Lung (tissue), 12 donors: ENCODE measurements around the gene MPG. TPM values are rescaled to one million over a fixed set of nuclear protein-coding genes. Genes with fewer than 3 reads are reported as not detected.
A peak's percentile ranks its signal among the peaks of the same experiment; 100 is the strongest.

Experiments
- ATAC-seq: fragments of 200-7000 bp; cut with Tn5 transposase; one replicate; pipeline ENCODE4 v1.9.1; 2020; ENCODE audit warnings: moderate number of reproducible peaks; ENCODE audit not compliant: insufficient read depth, low FRiP score
- DNase-seq, 3 donors: peaks; one replicate each; pipeline ENCODE4 v3.0.0-alpha.2; 2013 to 2017
- H3K27ac ChIP-seq, 2 donors: one replicate each; pipeline ENCODE4 v1.5.1; 2013; ENCODE audit warnings: mild to moderate bottlenecking in 2 of 2, moderate library complexity in 2 of 2, control low read depth in 1 of 2, inconsistent platforms in 1 of 2, low read depth in 1 of 2, low read length in 1 of 2
- H3K27me3 ChIP-seq, 3 donors: one replicate each; pipeline ENCODE4 v1.5.1; 2013; ENCODE audit warnings: low read length in 2 of 3; ENCODE audit not compliant: control insufficient read depth in 3 of 3, insufficient read depth in 3 of 3
- H3K36me3 ChIP-seq, 4 donors: one replicate each; pipeline ENCODE4 v1.5.1; 2013; ENCODE audit warnings: low read length in 4 of 4, mild to moderate bottlenecking in 1 of 4, moderate library complexity in 1 of 4; ENCODE audit not compliant: control insufficient read depth in 4 of 4, insufficient read depth in 4 of 4
- H3K4me1 ChIP-seq, 5 donors: one replicate each; pipeline ENCODE4 v1.5.1; 2013; ENCODE audit warnings: low read length in 5 of 5, mild to moderate bottlenecking in 2 of 5, moderate library complexity in 1 of 5; ENCODE audit not compliant: control insufficient read depth in 5 of 5, insufficient read depth in 5 of 5
- H3K4me3 ChIP-seq: one replicate; pipeline ENCODE4 v1.5.1; 2013; ENCODE audit warnings: mild to moderate bottlenecking, control low read depth, moderate library complexity
- H3K9ac ChIP-seq, 2 donors: one replicate each; pipeline ENCODE4 v1.5.1; 2013; ENCODE audit warnings: low read length in 2 of 2, control low read depth in 1 of 2; ENCODE audit not compliant: insufficient read depth in 1 of 2
- H3K9me3 ChIP-seq, 4 donors: one replicate each; pipeline ENCODE4 v1.5.1; 2013; ENCODE audit warnings: low read length in 3 of 4, mild to moderate bottlenecking in 1 of 4, moderate library complexity in 1 of 4; ENCODE audit not compliant: control insufficient read depth in 4 of 4, insufficient read depth in 3 of 4
- CTCF ChIP-seq: IDR thresholded peaks from 2 replicates; pipeline ENCODE4 v1.5.1; 2012; ENCODE audit warnings: mild to moderate bottlenecking; ENCODE audit errors: control extremely low read depth, extremely low read depth
- WGBS, 2 donors: extraction: QIAGEN DNeasy Blood & Tissue Kit; methylation state at CpG; one replicate each; pipeline ENCODE4 v1.1.7; 2013; 5-methylcytosine and 5-hydroxymethylcytosine counted together
- polyA plus RNA-seq, 2 donors: library from polyadenylated mRNA; stranded (reverse); fragments of 200-250 nt; gene quantifications; one replicate each; pipeline ENCODE4 v1.2.1, GENCODE V29; 2013
- total RNA-seq, 2 donors: library from RNA; depleted of rRNA in 1 of 2; stranded (reverse); fragments of >200 nt in 1 of 2; gene quantifications; one replicate each; pipeline ENCODE4 v1.2.1, GENCODE V29; 2014 to 2021
- donor health status: control.
- donor health status: control.
- donor health status: Bipolar disorder and iron deficiency.
- donor health status: healthy.
- donor health status: DM: yes; HTN: yes; CAD: no.

The MPG gene
- total and polyA plus RNA-seq, 4 donors: 61.1 to 101 (median 79.6) TPM

GRCh38 chr16:47234-47633 is 30.8 kb upstream of the MPG start:
- Histone ChIP-seq H3K9me3 (no peaks in the 10 kb centered on the region), H3K27ac (no peak overlapping the region), H3K4me3 (no peak overlapping the region), H3K27me3 (no peaks in the 10 kb centered on the region), H3K36me3 (peaks cover 3 to 19% (median 8%) of the 10 kb centered on the region in 4 donors), H3K4me1 (no peaks in the 10 kb centered on the region), H3K9ac (no peak overlapping the region)
- 96% methylated on average over 7 of the region's 7 CpGs for WGBS, 2 donors
- no peak for ATAC-seq
- TF ChIP-seq CTCF: no peak
- no peak for DNase-seq

DNA sequence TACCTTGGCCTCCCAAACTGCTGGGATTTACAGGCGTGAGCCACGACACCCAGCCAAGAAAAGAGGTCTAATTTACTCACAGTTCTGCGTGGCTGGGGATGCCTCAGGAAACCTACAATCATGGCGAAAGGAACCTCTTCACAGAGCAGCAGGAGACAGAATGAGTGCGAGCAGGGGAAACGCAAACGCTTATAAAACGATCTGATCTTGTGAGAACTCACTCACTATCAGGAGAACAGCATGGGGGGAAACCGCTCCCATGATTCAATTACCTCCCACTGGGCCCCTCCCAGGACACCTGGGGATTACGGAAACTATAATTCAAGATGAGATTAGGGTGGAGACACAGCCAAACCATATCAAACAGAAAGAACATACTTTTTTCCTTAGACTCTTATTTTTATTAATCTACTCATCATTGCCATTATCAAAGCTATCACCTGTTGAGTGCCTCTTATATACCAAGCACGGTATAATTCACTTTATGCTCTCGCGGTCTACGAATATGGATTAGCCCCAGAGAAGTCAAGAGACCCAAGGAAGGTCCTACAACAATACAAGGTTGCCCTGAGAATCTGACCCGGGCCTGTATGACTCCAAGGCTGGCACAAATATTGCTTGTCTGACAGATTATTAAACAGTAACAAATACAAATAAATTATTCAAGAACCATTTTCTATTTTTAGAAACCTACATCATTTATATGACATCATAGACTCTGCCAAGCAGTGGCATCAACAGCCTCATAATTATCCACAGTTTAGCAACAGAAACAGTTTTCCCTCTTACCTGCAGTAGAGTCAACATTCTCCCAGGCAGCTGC is 27.0 kb upstream of the MPG start:
- Histone ChIP-seq H3K9me3 (no peaks in the 10 kb centered on the region), H3K27ac (no peak overlapping the region), H3K27me3 (no peaks in the 10 kb centered on the region), H3K36me3 (peaks cover 0 to 16% (median 8%) of the 10 kb centered on the region in 4 donors), H3K9ac (no peak overlapping the region), H3K4me3 (no peak overlapping the region), H3K4me1 (peaks cover 0 to 7% (median 3%) of the 10 kb centered on the region in 5 donors)
- no peak for TF ChIP-seq CTCF
- DNase-seq (no peak), ATAC-seq (no peak)
- 88 to 94% methylated on average over 15 of the region's 15 CpGs for WGBS, 2 donors

- TF ChIP-seq CTCF: no peak
- H3K27me3 ChIP-seq: no peaks in the 10 kb centered on the region
- peaks cover 0 to 7% (median 3%) of the 10 kb centered on the region in 5 donors for H3K4me1 ChIP-seq
- peak within 1 kb of the TSS; percentile 78 for H3K4me3 ChIP-seq
- peak within 1 kb of the TSS; percentile 37 to 61 for H3K9ac ChIP-seq
- 0% methylated on average over 80 to 91 of the region's 91 CpGs for WGBS, 2 donors
- H3K9me3 ChIP-seq: no peaks in the 10 kb centered on the region
- ATAC-seq: peak; percentile 98
- H3K27ac ChIP-seq: peak within 1 kb of the TSS; percentile 64 to 84
- peaks cover 0 to 37% (median 10%) of the 10 kb centered on the region in 4 donors for H3K36me3 ChIP-seq
- DNase-seq: peak; percentile 98 to 99 (median 99)
Observed at GRCh38 chr16:53346-54236, 24.4 kb upstream of the MPG start, which contains the start of the genes POLR3K and SNRNP25. Gene POLR3K, minus strand, starts transcription at chr16:53608. Its CDS starts 22 bp downstream, at chr16:53586. Gene SNRNP25, plus strand, starts transcription at chr16:53828. Its CDS starts 189 bp downstream, at chr16:54017.
